Glutamatergic neuron (in vitro differentiated cells): ENCODE results near the gene MAP3K20. TPM values are rescaled to one million over a fixed set of nuclear protein-coding genes. Genes with fewer than 3 reads are reported as not detected.
"Not testable (repeated sequence)": the region's sequence is repeated elsewhere in the genome, so short reads cannot be mapped to it uniquely, and the experiment has no call there.

Experiments
- DNase-seq: peaks from one replicate; pipeline ENCODE4 v3.0.0; 2022
- H3K27ac Mint-ChIP-seq: one replicate; pipeline ENCODE4 v1.8.0; 2020; ENCODE audit warnings: mild to moderate bottlenecking, mixed read lengths, inconsistent platforms; ENCODE audit not compliant: unreplicated experiment
- H3K27me3 Mint-ChIP-seq: one replicate; pipeline ENCODE4 v1.8.0; 2020; ENCODE audit warnings: mild to moderate bottlenecking, moderate library complexity, mixed read lengths, inconsistent platforms; ENCODE audit not compliant: unreplicated experiment
- H3K36me3 Mint-ChIP-seq: one replicate; pipeline ENCODE4 v1.8.0; 2020; ENCODE audit warnings: mild to moderate bottlenecking, mixed read lengths, inconsistent platforms; ENCODE audit not compliant: unreplicated experiment
- H3K4me1 Mint-ChIP-seq: one replicate; pipeline ENCODE4 v1.8.0; 2020; ENCODE audit warnings: mild to moderate bottlenecking, low read depth, mixed read lengths, inconsistent platforms; ENCODE audit not compliant: unreplicated experiment
- H3K4me3 Mint-ChIP-seq: one replicate; pipeline ENCODE4 v1.8.0; 2020; ENCODE audit warnings: mild to moderate bottlenecking, mixed read lengths, inconsistent platforms; ENCODE audit not compliant: unreplicated experiment
- H3K9me3 Mint-ChIP-seq: one replicate; pipeline ENCODE4 v1.8.0; 2020; ENCODE audit warnings: mild to moderate bottlenecking, moderate library complexity, mixed read lengths, inconsistent platforms; ENCODE audit not compliant: unreplicated experiment
- CTCF ChIP-seq: fragments of 200-600 bp; sonication (generic); IDR thresholded peaks from one replicate; pipeline ENCODE4 v1.5.0; 2021; ENCODE audit not compliant: partially characterized antibody, unreplicated experiment
- total RNA-seq: library from RNA; stranded (reverse); fragmentation: NEBNext Ultra II Directional; extraction: Animal tissue kit (Norgen Biotek cat#: 25700); gene quantifications from one replicate; pipeline ENCODE4 v1.2.1, GENCODE V29; 2021; ENCODE audit not compliant: unreplicated experiment

The MAP3K20 gene
- total RNA-seq, 1 donor from 2014 or later, result 0.76 TPM

GRCh38 chr2:173300458-173300857, 224.8 kb downstream of the MAP3K20 start:
- no peak for TF ChIP-seq CTCF
- Mint-ChIP-seq H3K4me3 (no peak overlapping the region), H3K9me3 (peaks cover 11% of the 10 kb centered on the region), H3K27ac (no peak overlapping the region), H3K27me3 (peaks cover 2% of the 10 kb centered on the region), H3K4me1 (no peaks in the 10 kb centered on the region), H3K36me3 (peaks cover 20% of the 10 kb centered on the region)
- no peak for DNase-seq

GRCh38 chr2:173301549-173301948, 225.9 kb downstream of the MAP3K20 start:
- Mint-ChIP-seq H3K36me3 (peaks cover 16% of the 10 kb centered on the region), H3K9me3 (peaks cover 12% of the 10 kb centered on the region)
- DNase-seq, H3K27me3 Mint-ChIP-seq, H3K4me1 Mint-ChIP-seq, H3K27ac Mint-ChIP-seq, H3K4me3 Mint-ChIP-seq: not testable (repeated sequence)

- Mint-ChIP-seq H3K9me3 (peaks cover 11% of the 10 kb centered on the region), H3K27me3 (peaks cover 5% of the 10 kb centered on the region), H3K4me3 (no peak overlapping the region), H3K36me3 (peaks cover 9% of the 10 kb centered on the region), H3K27ac (no peak overlapping the region), H3K4me1 (no peaks in the 10 kb centered on the region)
- DNase-seq, result no peak
- TF ChIP-seq CTCF, result no peak
Measured at GRCh38 chr2:173305303-173305702, 229.7 kb downstream of the MAP3K20 start.

GRCh38 chr2:173307293-173307692, 231.6 kb downstream of the MAP3K20 start:
- Mint-ChIP-seq H3K4me3 (no peak overlapping the region), H3K4me1 (no peaks in the 10 kb centered on the region), H3K36me3 (peaks cover 8% of the 10 kb centered on the region), H3K27ac (no peak overlapping the region), H3K9me3 (peaks cover 7% of the 10 kb centered on the region), H3K27me3 (peaks cover 3% of the 10 kb centered on the region)
- no peak for TF ChIP-seq CTCF
- DNase-seq, result no peak

- H3K27ac Mint-ChIP-seq, H3K27me3 Mint-ChIP-seq, DNase-seq, H3K9me3 Mint-ChIP-seq, H3K36me3 Mint-ChIP-seq, H3K4me1 Mint-ChIP-seq, H3K4me3 Mint-ChIP-seq: not testable (repeated sequence)
Measured at GRCh38 chr2:173309370-173309769, 233.7 kb downstream of the MAP3K20 start.

GRCh38 chr2:173311844-173312606, 236.4 kb downstream of the MAP3K20 start:
- Mint-ChIP-seq H3K36me3 (no peaks in the 10 kb centered on the region), H3K4me1 (no peaks in the 10 kb centered on the region), H3K4me3 (no peak overlapping the region), H3K27me3 (peaks cover 3% of the 10 kb centered on the region), H3K27ac (no peak overlapping the region), H3K9me3 (peaks cover 2% of the 10 kb centered on the region)
- no peak for DNase-seq
- TF ChIP-seq CTCF, result no peak
